HG03575 (cell line): Measurements from ENCODE around the gene FOXL3.

Experiments
- ATAC-seq: cut with Tn5 transposase; IDR thresholded peaks from one replicate; pipeline ENCODE4 v1.9.1; 2021; ENCODE audit not compliant: unreplicated experiment, insufficient number of reproducible peaks, low FRiP score; ENCODE audit errors: extremely low read depth

FOXL3 gene

GRCh38 chr7:264541-265191, 25.3 kb upstream of the FOXL3 start:
- ATAC-seq, result no peak

GRCh38 chr7:265192-265997, 24.6 kb upstream of the FOXL3 start:
- ATAC-seq, result no peak

- ATAC-seq, result no peak
Measured at GRCh38 chr7:265998-266850, 23.7 kb upstream of the FOXL3 start.

- ATAC-seq, result no peak
Measured at GRCh38 chr7:266851-267840, 22.8 kb upstream of the FOXL3 start.

- no peak for ATAC-seq
Measured at GRCh38 chr7:268991-269390, 21.0 kb upstream of the FOXL3 start.

DNA sequence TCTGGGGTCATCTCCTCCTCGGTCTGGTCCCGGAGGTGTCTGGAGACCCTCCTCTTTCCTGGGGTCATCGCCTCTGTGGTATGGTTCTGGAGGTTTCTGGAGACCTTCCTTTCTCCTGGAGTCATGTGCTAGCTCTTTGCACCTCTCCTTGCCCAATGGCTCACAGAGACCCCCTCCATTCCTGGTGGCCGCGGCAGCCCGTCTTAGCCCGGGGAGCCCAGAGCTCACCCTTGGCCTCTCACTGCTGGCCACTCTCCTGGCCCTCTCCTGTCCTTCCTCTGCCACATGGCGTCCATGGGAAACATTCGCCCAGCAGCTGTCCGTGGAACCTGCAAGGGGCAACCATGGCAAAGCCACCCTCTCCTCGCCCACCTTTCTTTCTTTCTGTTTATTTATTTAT, 20.2 kb upstream of the FOXL3 start:
- no peak for ATAC-seq

DNA sequence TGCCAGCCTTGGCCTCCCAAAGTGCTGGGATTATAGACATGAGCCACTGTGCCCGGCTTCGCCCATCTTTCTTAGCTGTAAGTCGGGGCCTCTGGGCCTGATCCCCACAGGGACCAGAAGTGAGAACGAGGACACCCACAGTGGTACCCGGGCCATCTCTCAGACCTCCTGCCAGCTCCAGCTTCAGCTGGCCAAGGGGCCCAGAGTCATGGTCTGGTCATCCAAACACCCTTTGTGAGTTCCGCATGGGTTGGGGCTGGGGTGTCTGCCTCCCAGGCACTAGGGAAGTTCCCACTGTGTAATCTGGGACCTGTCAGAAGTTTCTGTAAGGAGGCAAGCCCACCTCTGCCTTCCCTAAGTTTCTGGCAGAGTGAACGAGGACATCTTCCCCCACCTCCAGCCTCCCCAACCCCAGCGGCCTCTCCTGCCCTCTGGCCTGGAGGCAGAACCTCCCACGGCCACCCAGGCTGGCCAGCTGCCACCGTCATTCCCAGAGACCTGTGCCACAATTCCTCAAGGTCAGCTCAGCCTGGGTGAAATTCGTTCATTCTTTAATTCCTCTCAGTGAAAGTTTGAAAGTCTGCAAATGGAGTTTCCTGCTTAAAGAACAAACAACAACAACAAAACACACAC, 19.5 kb upstream of the FOXL3 start:
- ATAC-seq, result no peak

- no peak for ATAC-seq
Measured at GRCh38 chr7:271266-272107, 18.5 kb upstream of the FOXL3 start.

GRCh38 chr7:272108-272615, 17.8 kb upstream of the FOXL3 start:
- ATAC-seq, result no peak

DNA sequence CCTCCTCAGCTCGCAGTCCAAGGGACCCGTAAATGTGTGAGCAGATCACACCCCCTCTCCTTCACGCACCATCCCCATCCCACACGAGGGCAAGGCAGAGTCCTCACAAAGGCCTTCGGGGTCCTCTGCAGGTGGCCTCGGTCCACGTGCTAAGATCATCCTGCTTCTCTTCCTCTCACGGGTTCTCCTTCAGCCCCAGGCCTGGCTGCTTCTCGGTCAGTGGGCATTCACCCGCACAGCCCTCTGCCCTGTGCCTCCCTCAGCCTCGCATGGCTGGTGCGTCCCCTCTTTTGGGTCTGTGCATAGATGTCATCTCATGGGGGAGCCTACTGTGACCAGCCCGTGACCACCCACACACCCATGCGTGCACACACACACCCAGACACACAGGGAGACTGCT, 17.3 kb upstream of the FOXL3 start:
- no peak for ATAC-seq

DNA sequence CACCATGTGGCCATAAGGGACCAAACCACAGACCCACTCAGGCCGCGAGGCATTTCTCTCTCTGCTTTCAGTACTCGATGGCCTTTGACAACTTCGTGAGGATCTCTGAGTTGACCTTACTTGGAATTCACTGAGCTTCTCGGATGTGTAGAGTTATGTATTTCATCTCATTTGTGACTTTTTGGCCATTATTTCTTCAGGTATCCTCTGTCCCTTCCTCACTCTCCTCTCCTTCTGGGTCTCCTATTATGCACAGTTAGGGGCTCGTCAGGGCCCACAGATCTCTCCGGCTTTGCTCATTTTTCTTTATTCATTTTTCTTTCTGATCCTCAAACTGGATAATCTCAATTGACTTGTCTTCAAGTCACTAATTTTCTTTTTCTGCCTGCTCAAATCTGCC, 16.6 kb upstream of the FOXL3 start:
- no peak for ATAC-seq

DNA sequence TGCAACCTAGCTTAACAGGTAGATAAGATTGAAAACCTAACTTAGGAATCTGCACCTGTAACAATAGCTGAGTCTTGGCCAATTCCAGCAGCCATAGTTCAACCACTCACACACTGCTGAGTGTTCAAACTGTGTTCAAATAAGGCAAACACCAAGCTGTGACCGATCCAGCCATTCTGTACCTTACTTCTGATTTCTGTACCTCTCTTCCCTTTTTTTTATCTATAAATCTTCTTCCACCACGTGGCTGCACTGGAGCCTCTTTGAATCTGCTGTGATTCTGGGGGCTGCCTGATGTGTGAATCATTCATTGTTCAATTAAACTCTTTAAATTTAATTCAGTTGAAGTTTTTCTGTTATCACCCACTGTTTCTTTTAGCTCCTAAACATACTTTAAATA, 15.7 kb upstream of the FOXL3 start:
- ATAC-seq, result no peak

GRCh38 chr7:276230-276835, 13.6 kb upstream of the FOXL3 start:
- ATAC-seq, result no peak

- ATAC-seq, result no peak
Measured at GRCh38 chr7:277228-277627, 12.7 kb upstream of the FOXL3 start.

DNA sequence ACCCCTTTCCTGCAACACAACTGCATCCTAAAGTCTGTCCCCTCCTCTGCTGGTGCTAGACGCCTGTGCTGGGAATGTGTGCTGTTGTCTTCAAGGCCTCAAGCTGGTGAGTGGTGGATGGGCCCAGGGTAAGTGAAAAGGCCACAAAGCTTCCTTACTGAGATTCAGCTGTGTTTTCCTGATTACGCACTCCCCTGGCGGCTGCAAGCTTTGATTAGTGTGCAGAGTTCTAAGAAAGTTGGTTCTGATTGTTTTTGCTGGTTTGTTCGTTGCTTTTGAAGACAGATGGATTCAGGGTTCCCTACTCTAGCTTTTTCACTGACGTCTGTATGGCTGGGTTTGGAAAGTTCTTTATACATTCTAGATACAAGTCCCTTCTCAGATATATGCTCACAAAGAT, 11.9 kb upstream of the FOXL3 start:
- no peak for ATAC-seq

- ATAC-seq, result no peak
Measured at GRCh38 chr7:279821-280220, 10.1 kb upstream of the FOXL3 start.

- no peak for ATAC-seq
Measured at GRCh38 chr7:280461-280860, 9.5 kb upstream of the FOXL3 start.
